GM12878 (cell line): ENCODE measurements around the gene AKNA. TPM values are rescaled to one million over a fixed set of nuclear protein-coding genes. Genes with fewer than 3 reads are reported as not detected.

Source experiments
- ATAC-seq: fragments of 200-7000 bp; cut with Tn5 transposase; 3 replicates; pipeline ENCODE4 v1.9.1; 2020; ENCODE audit warnings: mild to moderate bottlenecking, moderate library complexity
- BruUV-seq: library from RNA; stranded (reverse); fragments of 400-500 nt; replicated peaks from 2 replicates; lab custom pipeline; 2021; lab: Mats Ljungman, UMichigan
- CTCF ChIA-PET: fragments of 300-600 bp; sonication (Branson Sonifier 250); formaldehyde crosslinking; extraction: SDS; loops from one replicate; lab custom pipeline; 2021; ENCODE audit warnings: inconsistent platforms; lab: Yijun Ruan, JAX
- POLR2A ChIA-PET: fragments of 350-600 bp; formaldehyde crosslinking; extraction: SDS; loops from one replicate; lab custom pipeline; 2021; ENCODE audit warnings: inconsistent platforms; lab: Charles Lee
- RAD21 ChIA-PET: fragments of 300-600 bp; sonication (Branson Sonifier 250); formaldehyde crosslinking; loops from one replicate; lab custom pipeline; 2023; ENCODE audit warnings: antibody characterized with exemption; ENCODE audit not compliant: unreplicated experiment; lab: Charles Lee
- SMC1A ChIA-PET: fragments of 300-600 bp; sonication (Branson Sonifier 250); formaldehyde crosslinking; loops from one replicate; lab custom pipeline; 2023; ENCODE audit not compliant: unreplicated experiment, uncharacterized antibody; lab: Charles Lee
- DNase-seq: peaks from one replicate; pipeline ENCODE4 v3.0.0-alpha.2; 2011; ENCODE audit warnings: low read depth, low spot score
- FAIRE-seq: peaks from 3 replicates; lab custom pipeline; 2011; peaks lifted over from hg19 to GRCh38; lab: Jason Lieb, UNC
- H2AFZ ChIP-seq: 2 replicates; pipeline ENCODE4 v1.6.0; 2011; ENCODE audit warnings: low read depth, low read length, control low read depth; ENCODE audit not compliant: control insufficient read depth
- H3K27ac ChIP-seq: 2 replicates; pipeline ENCODE4 v1.5.1; 2011; ENCODE audit warnings: control low read depth; ENCODE audit not compliant: control insufficient read depth, insufficient read depth
- H3K27me3 ChIP-seq, 2 experiments: replicated peaks in 1 of 2; 2 replicates each; pipeline versions ENCODE4 v1.6.0 to v1.6.1; 2011; ENCODE audit warnings: low read length in 1 of 2; ENCODE audit not compliant: control insufficient read depth in 2 of 2, insufficient read depth in 2 of 2
- H3K36me3 ChIP-seq, 2 experiments: 2 replicates each; pipeline ENCODE4 v1.5.1; 2011; ENCODE audit warnings: low read length in 1 of 2; ENCODE audit not compliant: control insufficient read depth in 2 of 2, insufficient read depth in 2 of 2
- H3K4me1 ChIP-seq: 2 replicates; pipeline ENCODE4 v1.6.1; 2011; ENCODE audit warnings: mild to moderate bottlenecking, low read length, moderate library complexity, mixed read lengths; ENCODE audit not compliant: control insufficient read depth, insufficient read depth
- H3K4me2 ChIP-seq: 2 replicates; pipeline ENCODE4 v1.6.0; 2011; ENCODE audit warnings: control low read depth; ENCODE audit not compliant: control insufficient read depth, insufficient read depth
- H3K4me3 ChIP-seq: fragments of 200-600 bp; sonication (generic); 2 replicates; pipeline ENCODE4 v1.5.1; 2016
- H3K79me2 ChIP-seq: 2 replicates; pipeline ENCODE4 v1.6.0; 2011; ENCODE audit warnings: low read length; ENCODE audit not compliant: control insufficient read depth, insufficient read depth
- H3K9ac ChIP-seq: 2 replicates; pipeline ENCODE4 v1.8.0; 2011; ENCODE audit warnings: low read length, control low read depth, mixed read lengths; ENCODE audit not compliant: control insufficient read depth, insufficient read depth
- H3K9me3 ChIP-seq: replicated peaks from 3 replicates; pipeline ENCODE4 v1.5.1; 2011; ENCODE audit warnings: mild to moderate bottlenecking, low read length; ENCODE audit not compliant: control insufficient read depth, insufficient read depth
- H4K20me1 ChIP-seq: 2 replicates; pipeline ENCODE4 v1.6.0; 2011; ENCODE audit not compliant: control insufficient read depth, insufficient read depth
- EP300 ChIP-seq, 2 experiments: fragments of 150-350 bp in 1 of 2; IDR thresholded peaks; 2 replicates each; pipeline ENCODE4 v1.6.1; 2011 to 2012; ENCODE audit warnings: low read depth in 2 of 2, low read length in 2 of 2, borderline replicate concordance in 1 of 2, improper control_type of control experiment in 1 of 2, inconsistent platforms in 1 of 2; ENCODE audit not compliant: control insufficient read depth in 1 of 2
- ESRRA ChIP-seq: IDR thresholded peaks from 2 replicates; pipeline ENCODE4 v1.6.1; 2012; ENCODE audit warnings: mild to moderate bottlenecking, low read length, improper control_type of control experiment
- MTA2 ChIP-seq: fragments of 450-650 bp; IDR thresholded peaks from 2 replicates; pipeline ENCODE4 v1.6.1; 2016; ENCODE audit warnings: low read depth, mild to moderate bottlenecking, moderate library complexity
- NR2F1 ChIP-seq: fragments of 450-650 bp; conservative IDR thresholded peaks from 2 replicates; pipeline ENCODE4 v1.6.1; 2017; ENCODE audit warnings: mild to moderate bottlenecking
- PAX5 ChIP-seq: IDR thresholded peaks from 2 replicates; pipeline ENCODE4 v1.6.1; 2011; ENCODE audit warnings: low read depth, low read length, borderline replicate concordance
- RAD21 ChIP-seq: IDR thresholded peaks from 2 replicates; pipeline ENCODE4 v1.6.1; 2011; ENCODE audit warnings: mild to moderate bottlenecking, low read depth, low read length, moderate library complexity; ENCODE audit not compliant: insufficient read depth
- RELB ChIP-seq: fragments of 450-650 bp; IDR thresholded peaks from 2 replicates; pipeline ENCODE4 v1.6.1; 2017; ENCODE audit warnings: low read depth, mild to moderate bottlenecking, moderate library complexity
- SMARCA5 ChIP-seq: fragments of 450-650 bp; IDR thresholded peaks from 2 replicates; pipeline ENCODE4 v1.6.1; 2017; ENCODE audit warnings: mild to moderate bottlenecking
- ZNF217 ChIP-seq: fragments of 450-650 bp; IDR thresholded peaks from 2 replicates; pipeline ENCODE4 v1.6.1; 2017; ENCODE audit warnings: antibody characterized with exemption, mild to moderate bottlenecking
- ZNF24 ChIP-seq: fragments of 450-650 bp; IDR thresholded peaks from 2 replicates; pipeline ENCODE4 v1.6.1; 2017; ENCODE audit warnings: antibody characterized with exemption, mild to moderate bottlenecking
- ZSCAN29 ChIP-seq: fragments of 450-650 bp; IDR thresholded peaks from 2 replicates; pipeline ENCODE4 v1.6.1; 2017; ENCODE audit warnings: mild to moderate bottlenecking, moderate library complexity
- WGBS: methylation state at CpG from one replicate; pipeline ENCODE4 v1.1.6; 2016; ENCODE audit warnings: low lambda C conversion rate; ENCODE audit not compliant: insufficient replicate concordance, insufficient coverage; ENCODE audit errors: missing lambda C conversion rate; 5-methylcytosine and 5-hydroxymethylcytosine counted together
- in situ Hi-C: fragments of 300-500 bp; cut with MboI; formaldehyde crosslinking; loops from 9 replicates; pipeline ENCODE4 v1.14.3; 2018; ENCODE audit warnings: mixed read lengths
- intact Hi-C: fragments of 100-400 bp; cut with micrococcal nuclease; formaldehyde crosslinking; loops from one replicate; pipeline ENCODE4 v1.14.2; 2022; ENCODE audit not compliant: unreplicated experiment
- polyA plus RNA-seq, 11 experiments: library from polyadenylated mRNA; depleted of rRNA in 4 of 11; unstranded in 6 of 11; stranded (reverse) in 5 of 11; fragments of >200 nt; fragmentation: Nextera tagmentation in 4 of 11; fragmentation: Illumina TruSeq in 1 of 11; extraction: Ambion mirVana in 4 of 11; extraction: Trizol in 1 of 11; gene quantifications; 1 replicate in 1 of 11; 2 replicates in 10 of 11; pipeline versions ENCODE4 v1.2.1 to v1.2.3, GENCODE V29; 2011 to 2016; ENCODE audit warnings: inconsistent platforms in 2 of 11, missing spikeins in 2 of 11, low read depth in 1 of 11
- total RNA-seq, 4 experiments: library from RNA; depleted of rRNA in 3 of 4; stranded (reverse); fragments of >200 nt in 3 of 4; fragmentation: Illumina TruSeq in 1 of 4; extraction: Trizol in 1 of 4; gene quantifications; 2 replicates each; pipeline versions ENCODE4 v1.2.1 to v1.2.3, GENCODE V29; 2013 to 2021

Gene AKNA
- total and polyA plus RNA-seq, 10 of the 15 experiments (the other 5 are each of a cell fraction or from before 2014, with no cell fraction given): 1.6 to 132 (median 35.3) TPM

GRCh38 chr9:114390952-114391351 is 3.2 kb upstream of the AKNA start:
- H3K9ac ChIP-seq: peak overlapping the region; percentile 45
- TF ChIP-seq EP300 (IDR thresholded peaks at IDR 0.05; ENCODE audit: borderline replicate concordance in 1 of 2, control insufficient read depth in 1 of 2, low read depth in 2 of 2, low read length in 2 of 2): no peak
- TF ChIP-seq SMARCA5: peak; percentile 85
- TF ChIP-seq ESRRA: peak; percentile 86; the same call in 1 of the 2 replicates
- 0 out of 2 replicates have a peak, but pooled peaks have one; percentile 53 for TF ChIP-seq ZNF24
- 0 out of 2 replicates have a peak, but pooled peaks have one; percentile 20 for TF ChIP-seq ZSCAN29
- peak; percentile 58; the same call in 1 of the 2 replicates for TF ChIP-seq PAX5
- no peak for TF ChIP-seq RAD21
- TF ChIP-seq MTA2: peak; percentile 48; the same call in 1 of the 2 replicates
- TF ChIP-seq ZNF217: peak; percentile 76
- no peak for TF ChIP-seq RELB
- TF ChIP-seq NR2F1: peak; percentile 95
- TF ChIP-seq, all 136 proteins: peak for 8
- ChIA-PET CTCF (interaction anchor here (0.6 to 10.2 kb wide), 19 partner anchors 9 to 263 kb away, joined by 3 to 122 read pairs (median 5); no protein-coding TSS in a partner anchor), RAD21 (interaction anchor here (0.7 to 13.0 kb wide), 22 partner anchors 9 to 263 kb away, joined by 3 to 251 read pairs (median 4); no protein-coding TSS in a partner anchor), SMC1A (interaction anchor here (0.8 to 12.8 kb wide), 16 partner anchors 12 to 262 kb away, joined by 3 to 327 read pairs (median 6); no protein-coding TSS in a partner anchor), POLR2A (interaction anchor here (0.7 to 13.2 kb wide), 9 partner anchors 9 to 1029 kb away, joined by 3 to 312 read pairs (median 11); no protein-coding TSS in a partner anchor)
- in situ Hi-C loops: no loop called here
- H3K79me2 ChIP-seq: peaks cover 89% of the 10 kb centered on the region
- FAIRE-seq (no peak), DNase-seq (no peak), ATAC-seq (peak; percentile 26)
- H3K27ac ChIP-seq: peak overlapping the region; percentile 57
- peak overlapping the region; percentile 100 for H3K4me2 ChIP-seq
- 0% methylated on average over 2 of the region's 2 CpGs for WGBS
- no peaks in the 10 kb centered on the region for H4K20me1 ChIP-seq
- H3K4me3 ChIP-seq: 0 out of 2 replicates have a peak overlapping the region, but pooled peaks have one; percentile 27
- no peaks in the 10 kb centered on the region for H3K27me3 ChIP-seq
- no peaks in the 10 kb centered on the region for H3K9me3 ChIP-seq
- no peak overlapping the region for H2AFZ ChIP-seq
- no TSS peak for BruUV-seq
- intact Hi-C loops: no loop called here
- H3K36me3 ChIP-seq: peaks cover 2 to 4% of the 10 kb centered on the region in 2 experiments; a peak in 3 of 4 replicates
- peaks cover 65% of the 10 kb centered on the region for H3K4me1 ChIP-seq
